SIG-M5 (cell line): ENCODE measurements around the gene TRPM3.

Source experiments
- DNase-seq: peaks from one replicate; lab custom pipeline; 2025; lab: John Stamatoyannopoulos, UW

TRPM3 gene

GRCh38 chr9:70578720-70579119 is 542.7 kb downstream of the TRPM3 start:
- DNase-seq, result no peak

- DNase-seq, result no peak
Observed at GRCh38 chr9:70577671-70578070, 543.8 kb downstream of the TRPM3 start.

- DNase-seq, result no peak
Observed at GRCh38 chr9:70576116-70576515, 545.3 kb downstream of the TRPM3 start.

- no peak for DNase-seq
Observed at GRCh38 chr9:70574151-70574837, 547.1 kb downstream of the TRPM3 start.

- DNase-seq, result no peak
Observed at GRCh38 chr9:70573308-70573707, 548.1 kb downstream of the TRPM3 start.

GRCh38 chr9:70571258-70571657 is 550.2 kb downstream of the TRPM3 start:
- no peak for DNase-seq

GRCh38 chr9:70569791-70570190 is 551.6 kb downstream of the TRPM3 start:
- no peak for DNase-seq

- no peak for DNase-seq
Observed at GRCh38 chr9:70569070-70569772, 552.2 kb downstream of the TRPM3 start.

- DNase-seq, result no peak
Observed at GRCh38 chr9:70567511-70567910, 553.9 kb downstream of the TRPM3 start.

- no peak for DNase-seq
Observed at GRCh38 chr9:70566751-70567150, 554.7 kb downstream of the TRPM3 start.

GRCh38 chr9:70566066-70566465 is 555.4 kb downstream of the TRPM3 start:
- no peak for DNase-seq

- DNase-seq, result no peak
Observed at GRCh38 chr9:70564468-70565335, 556.7 kb downstream of the TRPM3 start.

GRCh38 chr9:70563431-70564204 is 557.8 kb downstream of the TRPM3 start:
- DNase-seq, result peak; percentile 78

- no peak for DNase-seq
Observed at GRCh38 chr9:70563010-70563409, 558.4 kb downstream of the TRPM3 start.

GRCh38 chr9:70561786-70562395 is 559.5 kb downstream of the TRPM3 start:
- DNase-seq, result no peak

- DNase-seq, result no peak
Observed at GRCh38 chr9:70561111-70561510, 560.3 kb downstream of the TRPM3 start.

- no peak for DNase-seq
Observed at GRCh38 chr9:70559102-70559501, 562.3 kb downstream of the TRPM3 start.

GRCh38 chr9:70557661-70558369 is 563.6 kb downstream of the TRPM3 start:
- no peak for DNase-seq

- DNase-seq, result no peak
Observed at GRCh38 chr9:70556771-70557170, 564.6 kb downstream of the TRPM3 start.

GRCh38 chr9:70554881-70555280 is 566.5 kb downstream of the TRPM3 start:
- DNase-seq, result no peak
